SK-N-SH treated with all-trans-retinoic acid at 6 μM for 48 hours (cell line): ENCODE data around the gene GRIA1.

Experiments used
- ATAC-seq: fragments of 200-7000 bp; cut with Tn5 transposase; 3 replicates; pipeline ENCODE4 v1.9.1; 2020; ENCODE audit warnings: mild to moderate bottlenecking, moderate library complexity
- ARNTL ChIP-seq: fragments of 450-650 bp; formaldehyde crosslinking; IDR thresholded peaks from 2 replicates; pipeline ENCODE4 v1.5.0; 2020; ENCODE audit warnings: low read depth, mild to moderate bottlenecking, moderate library complexity, borderline replicate concordance
- BACH2 ChIP-seq: fragments of 250-450 bp; sonication (Bioruptor Pico); IDR thresholded peaks from 2 replicates; pipeline ENCODE4 v1.9.0; 2021; ENCODE audit warnings: mild to moderate bottlenecking, borderline replicate concordance
- CREB5 ChIP-seq: fragments of 250-450 bp; sonication (Bioruptor Pico); IDR thresholded peaks from 2 replicates; pipeline ENCODE4 v1.5.1; 2020; ENCODE audit warnings: low read depth, mild to moderate bottlenecking, moderate library complexity
- CSDC2 ChIP-seq: fragments of 250-450 bp; sonication (Bioruptor Pico); IDR thresholded peaks from 2 replicates; pipeline ENCODE4 v1.5.0; 2020; ENCODE audit warnings: mild to moderate bottlenecking, moderate library complexity
- ESRRG ChIP-seq: fragments of 250-450 bp; sonication (Bioruptor Pico); IDR thresholded peaks from 2 replicates; pipeline ENCODE4 v1.6.1; 2021; ENCODE audit warnings: mild to moderate bottlenecking
- ISL1 ChIP-seq: fragments of 250-450 bp; sonication (Bioruptor Pico); IDR thresholded peaks from 2 replicates; pipeline ENCODE4 v2.1.2; 2022; ENCODE audit warnings: mild to moderate bottlenecking, moderate library complexity
- OSR1 ChIP-seq: fragments of 250-450 bp; sonication (Bioruptor Pico); IDR thresholded peaks from 2 replicates; pipeline ENCODE4 v1.8.0; 2022; ENCODE audit warnings: moderate library complexity, mild to moderate bottlenecking, inconsistent platforms
- PATZ1 ChIP-seq: fragments of 250-450 bp; sonication (Bioruptor Pico); IDR thresholded peaks from 2 replicates; pipeline ENCODE4 v1.8.0; 2020; ENCODE audit warnings: mild to moderate bottlenecking, moderate library complexity, borderline replicate concordance
- POU6F1 ChIP-seq: fragments of 250-450 bp; sonication (Bioruptor Pico); IDR thresholded peaks from 2 replicates; pipeline ENCODE4 v1.8.0; 2021; ENCODE audit warnings: low read depth, mild to moderate bottlenecking, moderate library complexity, borderline replicate concordance
- PPARA ChIP-seq: fragments of 250-450 bp; sonication (Bioruptor Pico); IDR thresholded peaks from 2 replicates; pipeline ENCODE4 v1.5.0; 2020; ENCODE audit warnings: mild to moderate bottlenecking, borderline replicate concordance
- RARB ChIP-seq: fragments of 250-450 bp; sonication (Bioruptor Pico); IDR thresholded peaks from 2 replicates; pipeline ENCODE4 v1.8.0; 2021; ENCODE audit warnings: mild to moderate bottlenecking, moderate library complexity
- SNAI2 ChIP-seq: fragments of 250-450 bp; sonication (Bioruptor Pico); IDR thresholded peaks from 2 replicates; pipeline ENCODE4 v1.5.0; 2020; ENCODE audit warnings: mild to moderate bottlenecking, moderate library complexity
- TCF4 ChIP-seq: fragments of 250-450 bp; sonication (Bioruptor Pico); IDR thresholded peaks from 2 replicates; pipeline ENCODE4 v1.8.0; 2021; ENCODE audit warnings: mild to moderate bottlenecking, moderate library complexity, borderline replicate concordance
- TOX ChIP-seq: fragments of 250-450 bp; sonication (Bioruptor Pico); IDR thresholded peaks from 2 replicates; pipeline ENCODE4 v1.8.0; 2021; ENCODE audit warnings: mild to moderate bottlenecking, moderate library complexity, borderline replicate concordance
- ZC3H10 ChIP-seq: fragments of 250-450 bp; sonication (Bioruptor Pico); IDR thresholded peaks from 2 replicates; pipeline ENCODE4 v1.5.1; 2021; ENCODE audit warnings: mild to moderate bottlenecking, moderate library complexity
- ZFP3 ChIP-seq: fragments of 250-450 bp; sonication (Bioruptor Pico); IDR thresholded peaks from 2 replicates; pipeline ENCODE4 v1.5.0; 2020; ENCODE audit warnings: mild to moderate bottlenecking, moderate library complexity
- ZFP30 ChIP-seq: fragments of 450-650 bp; formaldehyde crosslinking; IDR thresholded peaks from 2 replicates; pipeline ENCODE4 v1.5.0; 2022; ENCODE audit warnings: mild to moderate bottlenecking, moderate library complexity
- ZNF565 ChIP-seq: fragments of 450-650 bp; formaldehyde crosslinking; conservative IDR thresholded peaks from 2 replicates; pipeline ENCODE4 v1.5.0; 2020; ENCODE audit warnings: low read depth, mild to moderate bottlenecking, moderate library complexity
- ZNF70 ChIP-seq: fragments of 450-650 bp; formaldehyde crosslinking; IDR thresholded peaks from 2 replicates; pipeline ENCODE4 v1.5.0; 2020; ENCODE audit warnings: mild to moderate bottlenecking, moderate library complexity
- ZNF8 ChIP-seq: fragments of 450-650 bp; formaldehyde crosslinking; IDR thresholded peaks from 2 replicates; pipeline ENCODE4 v1.5.0; 2020; ENCODE audit warnings: mild to moderate bottlenecking, moderate library complexity
- TF ChIP-seq, protein P1 (sequence below): fragments of 250-450 bp; sonication (Bioruptor Pico); IDR thresholded peaks from 2 replicates; pipeline ENCODE4 v1.5.1; 2021; ENCODE audit warnings: mild to moderate bottlenecking, moderate library complexity
- TF ChIP-seq, protein P2 (sequence below): fragments of 250-450 bp; sonication (Bioruptor Pico); IDR thresholded peaks from 2 replicates; pipeline ENCODE4 v1.5.0; 2020; ENCODE audit warnings: mild to moderate bottlenecking, moderate library complexity

The GRIA1 gene

DNA sequence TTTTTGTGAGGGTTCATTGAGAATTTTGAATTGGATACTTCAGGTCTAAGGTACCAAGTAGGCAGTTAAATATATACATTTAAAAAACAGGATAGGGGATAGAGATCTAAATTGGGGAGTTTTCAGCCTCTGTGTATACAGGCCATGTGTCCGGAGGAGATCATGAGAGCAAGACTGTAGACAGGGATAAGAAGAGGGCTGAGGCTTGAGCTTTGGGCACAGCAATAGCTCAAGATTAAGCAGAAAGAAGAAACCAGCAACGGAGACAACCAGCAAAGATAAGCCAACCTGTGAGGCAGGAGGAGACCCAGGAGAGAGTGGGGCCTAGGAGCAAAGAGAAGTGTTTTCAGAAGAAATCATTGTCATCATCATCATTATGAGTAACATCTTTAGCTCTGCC is 258.4 kb downstream of the GRIA1 start (continued):
- TF ChIP-seq CREB5 (CRISPR knock-in tag) (no peak), ZNF8 (no peak), BACH2 (CRISPR knock-in tag) (no peak), ZFP30 (CRISPR knock-in tag) (no peak), RARB (CRISPR knock-in tag) (no peak)

DNA sequence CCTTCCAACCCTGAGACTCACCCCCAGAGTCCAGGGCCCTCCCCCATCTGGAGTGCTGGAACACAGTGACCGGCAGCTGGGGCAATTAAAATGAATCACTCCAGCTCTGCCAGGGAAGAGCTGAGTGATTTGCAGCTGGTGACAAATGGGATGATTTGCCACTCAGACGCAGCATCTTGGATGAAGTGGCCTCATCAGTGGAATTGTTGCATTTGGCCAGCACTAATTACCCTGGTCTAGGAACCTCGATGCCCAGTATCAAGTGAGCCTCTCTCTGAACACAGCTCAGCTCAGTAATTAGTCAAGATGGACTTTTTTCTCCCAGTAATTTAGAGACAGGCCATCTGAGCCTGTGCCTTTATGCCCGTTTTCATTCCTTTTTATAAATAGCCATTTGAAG is 259.5 kb downstream of the GRIA1 start:
- TF ChIP-seq ARNTL (no peak), OSR1 (no peak), BACH2 (CRISPR knock-in tag) (no peak), ESRRG (CRISPR knock-in tag) (no peak), ZNF8 (no peak), ZFP3 (no peak), RARB (CRISPR knock-in tag) (no peak), ZFP30 (CRISPR knock-in tag) (no peak), CSDC2 (CRISPR knock-in tag) (no peak), ZNF565 (no peak), CREB5 (CRISPR knock-in tag) (no peak), TCF4 (CRISPR knock-in tag) (no peak), SNAI2 (CRISPR knock-in tag) (no peak), PATZ1 (CRISPR knock-in tag) (no peak), PPARA (CRISPR knock-in tag) (no peak), POU6F1 (CRISPR knock-in tag) (no peak), ZNF70 (CRISPR knock-in tag) (no peak)
- TF ChIP-seq, protein P1, sequence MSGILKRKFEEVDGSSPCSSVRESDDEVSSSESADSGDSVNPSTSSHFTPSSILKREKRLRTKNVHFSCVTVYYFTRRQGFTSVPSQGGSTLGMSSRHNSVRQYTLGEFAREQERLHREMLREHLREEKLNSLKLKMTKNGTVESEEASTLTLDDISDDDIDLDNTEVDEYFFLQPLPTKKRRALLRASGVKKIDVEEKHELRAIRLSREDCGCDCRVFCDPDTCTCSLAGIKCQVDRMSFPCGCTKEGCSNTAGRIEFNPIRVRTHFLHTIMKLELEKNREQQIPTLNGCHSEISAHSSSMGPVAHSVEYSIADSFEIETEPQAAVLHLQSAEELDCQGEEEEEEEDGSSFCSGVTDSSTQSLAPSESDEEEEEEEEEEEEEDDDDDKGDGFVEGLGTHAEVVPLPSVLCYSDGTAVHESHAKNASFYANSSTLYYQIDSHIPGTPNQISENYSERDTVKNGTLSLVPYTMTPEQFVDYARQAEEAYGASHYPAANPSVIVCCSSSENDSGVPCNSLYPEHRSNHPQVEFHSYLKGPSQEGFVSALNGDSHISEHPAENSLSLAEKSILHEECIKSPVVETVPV (CRISPR knock-in tag) = no peak
- TF ChIP-seq, protein P2, sequence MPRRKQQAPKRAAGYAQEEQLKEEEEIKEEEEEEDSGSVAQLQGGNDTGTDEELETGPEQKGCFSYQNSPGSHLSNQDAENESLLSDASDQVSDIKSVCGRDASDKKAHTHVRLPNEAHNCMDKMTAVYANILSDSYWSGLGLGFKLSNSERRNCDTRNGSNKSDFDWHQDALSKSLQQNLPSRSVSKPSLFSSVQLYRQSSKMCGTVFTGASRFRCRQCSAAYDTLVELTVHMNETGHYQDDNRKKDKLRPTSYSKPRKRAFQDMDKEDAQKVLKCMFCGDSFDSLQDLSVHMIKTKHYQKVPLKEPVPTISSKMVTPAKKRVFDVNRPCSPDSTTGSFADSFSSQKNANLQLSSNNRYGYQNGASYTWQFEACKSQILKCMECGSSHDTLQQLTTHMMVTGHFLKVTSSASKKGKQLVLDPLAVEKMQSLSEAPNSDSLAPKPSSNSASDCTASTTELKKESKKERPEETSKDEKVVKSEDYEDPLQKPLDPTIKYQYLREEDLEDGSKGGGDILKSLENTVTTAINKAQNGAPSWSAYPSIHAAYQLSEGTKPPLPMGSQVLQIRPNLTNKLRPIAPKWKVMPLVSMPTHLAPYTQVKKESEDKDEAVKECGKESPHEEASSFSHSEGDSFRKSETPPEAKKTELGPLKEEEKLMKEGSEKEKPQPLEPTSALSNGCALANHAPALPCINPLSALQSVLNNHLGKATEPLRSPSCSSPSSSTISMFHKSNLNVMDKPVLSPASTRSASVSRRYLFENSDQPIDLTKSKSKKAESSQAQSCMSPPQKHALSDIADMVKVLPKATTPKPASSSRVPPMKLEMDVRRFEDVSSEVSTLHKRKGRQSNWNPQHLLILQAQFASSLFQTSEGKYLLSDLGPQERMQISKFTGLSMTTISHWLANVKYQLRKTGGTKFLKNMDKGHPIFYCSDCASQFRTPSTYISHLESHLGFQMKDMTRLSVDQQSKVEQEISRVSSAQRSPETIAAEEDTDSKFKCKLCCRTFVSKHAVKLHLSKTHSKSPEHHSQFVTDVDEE (CRISPR knock-in tag) = no peak
- ATAC-seq = no peak

DNA sequence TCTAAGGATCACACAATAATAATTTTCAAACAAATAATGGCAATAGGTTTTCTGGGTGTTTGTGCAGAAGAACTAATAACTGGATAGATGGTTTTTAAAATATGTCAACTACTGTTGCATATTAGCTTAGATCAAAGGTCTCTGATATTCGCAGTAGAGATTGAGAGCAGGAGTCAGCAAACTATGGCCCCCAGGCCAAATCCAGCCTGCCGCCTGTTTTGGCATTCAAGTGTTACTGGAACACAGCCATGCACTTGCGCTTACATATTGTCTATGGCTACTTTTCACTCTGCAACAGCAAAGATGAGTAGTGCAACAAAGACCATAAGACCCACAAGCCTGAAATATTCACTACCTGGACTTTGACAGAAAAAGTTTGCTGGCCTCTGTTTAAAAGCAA is 260.8 kb downstream of the GRIA1 start:
- no peak for ATAC-seq
- TF ChIP-seq POU6F1 (CRISPR knock-in tag) = no peak
- no peak for TF ChIP-seq RARB (CRISPR knock-in tag)
- no peak for TF ChIP-seq SNAI2 (CRISPR knock-in tag)
- no peak for TF ChIP-seq ZC3H10
- no peak for TF ChIP-seq ESRRG (CRISPR knock-in tag)
- no peak for TF ChIP-seq ZFP3
- no peak for TF ChIP-seq ISL1
- TF ChIP-seq ARNTL = no peak
- TF ChIP-seq PATZ1 (CRISPR knock-in tag) = no peak
- no peak for TF ChIP-seq TOX (CRISPR knock-in tag)
- no peak for TF ChIP-seq ZNF70 (CRISPR knock-in tag)
- TF ChIP-seq CREB5 (CRISPR knock-in tag) = no peak
- TF ChIP-seq ZFP30 (CRISPR knock-in tag) = no peak
- no peak for TF ChIP-seq TCF4 (CRISPR knock-in tag)
